Left ventricle myocardium inferior (tissue), 1 donor: Measurements from ENCODE around the gene P2RY8. TPM values are rescaled to one million over a fixed set of nuclear protein-coding genes. Genes with fewer than 3 reads are reported as not detected.
A peak's percentile ranks its signal among the peaks of the same experiment; 100 is the strongest.
"Not testable (repeated sequence)": the region's sequence is repeated elsewhere in the genome, so short reads cannot be mapped to it uniquely, and the experiment has no call there.

Experiments used
- DNase-seq: peaks from one replicate; pipeline ENCODE4 v3.0.0-alpha.2; 2020
- H3K27ac ChIP-seq: fragments of 200-600 bp; replicated peaks from 2 replicates; pipeline ENCODE4 v1.8.0; 2021
- H3K27me3 ChIP-seq: fragments of 200-600 bp; 2 replicates; pipeline ENCODE4 v1.8.0; 2021; ENCODE audit warnings: low read depth
- H3K36me3 ChIP-seq: fragments of 200-600 bp; 2 replicates; pipeline ENCODE4 v1.8.0; 2021
- H3K4me1 ChIP-seq: fragments of 200-600 bp; 2 replicates; pipeline ENCODE4 v1.8.0; 2021
- H3K4me3 ChIP-seq: fragments of 200-600 bp; 2 replicates; pipeline ENCODE4 v1.8.0; 2021; ENCODE audit warnings: mild to moderate bottlenecking, moderate library complexity
- H3K9me3 ChIP-seq: fragments of 200-600 bp; replicated peaks from 2 replicates; pipeline ENCODE4 v1.8.0; 2021
- intact Hi-C: fragments of 100-400 bp; cut with micrococcal nuclease; formaldehyde crosslinking; loops from one replicate; pipeline ENCODE4 v1.11.0; 2022
- total RNA-seq: library from RNA; stranded (reverse); fragmentation: NEBNext Ultra II Directional; extraction: Animal tissue kit (Norgen Biotek cat#: 25700); gene quantifications from one replicate; pipeline ENCODE4 v1.2.1, GENCODE V29; 2021
- TF ChIP-seq, protein P1 (sequence below): fragments of 200-600 bp; IDR thresholded peaks from 2 replicates; pipeline ENCODE4 v1.8.0; 2021; ENCODE audit warnings: antibody characterized with exemption, mild to moderate bottlenecking, borderline replicate concordance
- donor health status: DM: no; HTN: yes; CAD: no; lungs with severe emphysema.

The P2RY8 gene
- total RNA-seq, 1 donor from 2014 or later, result 1.9 TPM

DNA sequence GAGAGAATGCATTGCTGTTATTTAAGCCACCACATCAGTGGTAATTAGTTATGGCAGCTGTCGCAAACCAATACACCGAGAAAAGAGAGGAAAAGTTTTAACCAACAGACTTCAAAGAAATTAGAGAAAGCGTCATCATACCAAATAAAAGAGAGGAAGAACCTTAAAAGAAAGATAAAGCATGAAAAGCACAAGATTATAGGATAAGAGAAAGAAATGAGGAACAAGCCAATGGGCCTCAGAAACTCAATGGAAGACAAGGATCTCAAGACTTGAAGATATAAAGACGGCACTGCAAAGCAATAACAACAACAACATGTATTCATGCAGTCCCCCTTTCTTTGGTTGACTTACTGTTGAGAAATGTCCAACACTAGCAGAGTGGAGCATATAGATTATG, 61.5 kb downstream of the P2RY8 start:
- DNase-seq, result no peak
- no peaks in the 10 kb centered on the region for H3K36me3 ChIP-seq
- no peak overlapping the region for H3K4me3 ChIP-seq
- H3K27me3 ChIP-seq, result peaks cover 4% of the 10 kb centered on the region
- H3K9me3 ChIP-seq, result peaks cover 17% of the 10 kb centered on the region
- intact Hi-C loops, result no loop called here
- no peak overlapping the region for H3K27ac ChIP-seq
- no peaks in the 10 kb centered on the region for H3K4me1 ChIP-seq
- TF ChIP-seq, protein P1, sequence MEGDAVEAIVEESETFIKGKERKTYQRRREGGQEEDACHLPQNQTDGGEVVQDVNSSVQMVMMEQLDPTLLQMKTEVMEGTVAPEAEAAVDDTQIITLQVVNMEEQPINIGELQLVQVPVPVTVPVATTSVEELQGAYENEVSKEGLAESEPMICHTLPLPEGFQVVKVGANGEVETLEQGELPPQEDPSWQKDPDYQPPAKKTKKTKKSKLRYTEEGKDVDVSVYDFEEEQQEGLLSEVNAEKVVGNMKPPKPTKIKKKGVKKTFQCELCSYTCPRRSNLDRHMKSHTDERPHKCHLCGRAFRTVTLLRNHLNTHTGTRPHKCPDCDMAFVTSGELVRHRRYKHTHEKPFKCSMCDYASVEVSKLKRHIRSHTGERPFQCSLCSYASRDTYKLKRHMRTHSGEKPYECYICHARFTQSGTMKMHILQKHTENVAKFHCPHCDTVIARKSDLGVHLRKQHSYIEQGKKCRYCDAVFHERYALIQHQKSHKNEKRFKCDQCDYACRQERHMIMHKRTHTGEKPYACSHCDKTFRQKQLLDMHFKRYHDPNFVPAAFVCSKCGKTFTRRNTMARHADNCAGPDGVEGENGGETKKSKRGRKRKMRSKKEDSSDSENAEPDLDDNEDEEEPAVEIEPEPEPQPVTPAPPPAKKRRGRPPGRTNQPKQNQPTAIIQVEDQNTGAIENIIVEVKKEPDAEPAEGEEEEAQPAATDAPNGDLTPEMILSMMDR, result no peak

DNA sequence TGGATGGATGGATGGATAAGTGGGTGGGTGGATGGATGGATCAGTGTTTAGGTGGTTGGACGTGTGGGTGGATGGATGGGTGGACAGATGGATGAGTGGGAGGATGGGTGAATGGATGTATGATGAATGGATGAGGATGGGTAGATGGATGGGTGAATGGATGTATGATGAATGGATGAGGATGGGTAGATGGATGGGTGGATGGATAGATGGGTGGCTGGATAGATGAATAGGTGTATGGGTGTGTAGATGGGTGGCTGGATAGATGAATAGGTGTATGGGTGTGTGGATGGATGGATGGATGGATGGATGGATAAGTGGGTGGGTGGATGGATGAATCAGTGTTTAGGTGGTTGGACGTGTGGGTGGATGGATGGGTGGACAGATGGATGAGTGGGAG, 62.4 kb downstream of the P2RY8 start:
- H3K4me1 ChIP-seq, H3K4me3 ChIP-seq, intact Hi-C loops, H3K9me3 ChIP-seq, H3K36me3 ChIP-seq, DNase-seq, H3K27ac ChIP-seq: not testable (repeated sequence)
- H3K27me3 ChIP-seq, result peaks cover 11% of the 10 kb centered on the region

DNA sequence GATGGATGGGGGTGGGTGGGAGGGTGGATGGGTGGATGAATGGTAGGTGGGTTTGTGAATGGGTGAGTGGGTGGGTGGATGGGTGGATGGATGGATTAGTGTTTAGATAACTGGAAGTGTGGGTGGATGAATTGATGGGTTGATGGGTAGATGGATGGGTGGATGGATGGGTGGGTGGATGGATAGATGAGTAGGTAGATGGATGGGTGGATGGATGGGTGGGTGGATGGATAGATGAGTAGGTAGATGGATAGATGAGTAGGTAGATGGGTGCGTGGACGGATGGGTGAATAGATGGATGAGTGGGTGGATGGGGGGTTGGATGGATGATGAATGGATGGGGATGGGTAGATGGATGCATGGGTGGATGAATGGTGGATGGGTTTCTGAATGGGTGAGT, 64.0 kb downstream of the P2RY8 start:
- Histone ChIP-seq H3K4me3 (no peak overlapping the region), H3K9me3 (no peaks in the 10 kb centered on the region), H3K36me3 (no peaks in the 10 kb centered on the region), H3K4me1 (no peaks in the 10 kb centered on the region), H3K27ac (no peak overlapping the region), H3K27me3 (peaks cover 22% of the 10 kb centered on the region)
- no peak for DNase-seq
- intact Hi-C loops, result no loop called here
- TF ChIP-seq, protein P1, result no peak

DNA sequence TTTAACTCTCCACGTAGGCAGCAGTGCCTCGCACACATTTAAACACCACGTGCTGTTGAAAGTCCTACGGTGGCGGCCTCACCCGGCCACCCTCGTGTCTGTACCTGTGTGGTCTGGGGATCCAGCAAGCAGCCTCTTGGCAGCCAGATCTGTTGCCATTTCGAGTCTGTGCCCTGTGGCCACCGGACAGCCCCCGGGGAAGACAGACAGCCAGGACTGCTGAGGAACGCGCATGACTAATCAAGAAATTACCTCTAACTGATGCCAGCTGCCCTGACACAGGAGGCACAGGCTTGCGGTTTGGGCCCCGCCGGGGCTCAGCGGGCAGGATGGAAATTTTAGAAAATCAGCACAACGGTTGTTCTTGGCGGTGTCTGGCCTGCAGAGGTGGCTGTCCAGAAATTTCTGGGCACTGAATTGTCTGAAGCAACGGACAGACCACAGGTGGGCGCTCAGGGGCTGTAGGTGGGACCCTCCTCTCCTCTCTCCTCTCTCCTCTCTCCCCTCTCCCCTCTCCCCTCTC, 68.7 kb downstream of the P2RY8 start:
- peaks cover 4% of the 10 kb centered on the region for H3K4me1 ChIP-seq
- no peak overlapping the region for H3K4me3 ChIP-seq
- H3K27ac ChIP-seq, result no peak overlapping the region
- DNase-seq, result no peak
- H3K36me3 ChIP-seq, result no peaks in the 10 kb centered on the region
- TF ChIP-seq, protein P1, result no peak
- H3K27me3 ChIP-seq, result peaks cover 63% of the 10 kb centered on the region
- H3K9me3 ChIP-seq, result no peaks in the 10 kb centered on the region
- intact Hi-C loops, result no loop called here

DNA sequence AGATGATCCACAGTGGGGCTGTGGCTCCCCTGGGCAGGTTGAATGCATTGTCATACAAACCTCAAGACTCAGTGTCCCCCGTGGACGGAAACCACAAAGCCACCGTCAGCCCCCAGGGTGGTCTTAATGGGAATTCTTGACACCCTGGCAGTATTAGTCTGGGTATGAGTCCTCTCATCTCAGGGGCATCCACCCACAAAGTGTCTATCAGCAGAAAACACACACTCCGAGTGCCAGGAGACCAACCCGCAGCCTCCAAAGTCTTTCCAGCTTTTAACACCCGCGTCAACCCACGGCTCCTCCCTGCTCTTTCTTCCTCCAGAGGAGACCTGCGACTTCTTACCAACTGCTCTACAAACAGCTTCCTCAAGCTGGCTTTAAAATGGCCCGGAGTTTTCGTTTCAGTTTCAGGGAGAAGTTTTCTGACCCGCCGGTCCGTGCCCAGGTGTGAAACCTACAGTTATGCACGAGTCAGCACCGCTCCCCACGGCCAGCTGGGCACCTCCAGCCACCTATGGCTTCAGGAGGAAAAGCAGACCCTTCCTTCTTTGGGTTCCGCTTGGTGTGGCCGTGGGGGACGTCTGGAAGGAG, 69.9 kb downstream of the P2RY8 start:
- Histone ChIP-seq H3K27ac (no peak overlapping the region), H3K4me3 (peak overlapping the region; percentile 14), H3K36me3 (no peaks in the 10 kb centered on the region), H3K4me1 (peaks cover 13% of the 10 kb centered on the region), H3K9me3 (no peaks in the 10 kb centered on the region), H3K27me3 (peaks cover 63% of the 10 kb centered on the region)
- DNase-seq, result no peak
- TF ChIP-seq, protein P1, result no peak
- intact Hi-C loops, result no loop called here

DNA sequence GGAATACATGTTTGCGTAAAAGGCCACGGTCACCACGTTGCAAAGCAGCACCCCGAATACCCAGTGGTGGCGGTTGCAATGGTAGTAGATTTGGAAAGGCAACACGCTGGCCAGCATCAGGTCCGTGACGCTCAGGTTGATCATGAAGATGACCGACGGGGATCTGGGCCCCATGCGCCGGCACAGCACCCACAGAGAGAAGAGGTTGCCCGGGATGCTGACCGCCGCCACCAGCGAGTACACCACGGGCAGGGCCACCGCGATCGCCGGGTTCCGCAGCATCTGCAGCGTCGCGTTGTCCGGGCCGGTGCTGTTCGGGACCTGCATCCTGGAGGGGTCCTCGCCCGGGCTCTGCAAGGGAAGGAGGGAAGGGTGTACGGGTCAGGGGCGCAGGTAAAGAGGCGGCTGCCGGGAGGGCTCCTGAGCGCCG, 70.7 kb downstream of the P2RY8 start:
- Histone ChIP-seq H3K4me1 (peaks cover 13% of the 10 kb centered on the region), H3K27ac (no peak overlapping the region), H3K36me3 (no peaks in the 10 kb centered on the region), H3K27me3 (peaks cover 63% of the 10 kb centered on the region), H3K4me3 (no peak overlapping the region), H3K9me3 (no peaks in the 10 kb centered on the region)
- intact Hi-C loops, result no loop called here
- TF ChIP-seq, protein P1, result no peak
- DNase-seq, result no peak
